H1 (cell line): ENCODE measurements around the gene TTC8. TPM values are rescaled to one million over a fixed set of nuclear protein-coding genes. Genes with fewer than 3 reads are reported as not detected.

Experiments
- CTCF ChIA-PET: fragments of 300-600 bp; sonication (Branson Sonifier 250); formaldehyde crosslinking; loops from one replicate; lab custom pipeline; 2021; ENCODE audit not compliant: partially characterized antibody; lab: Charles Lee
- POLR2A ChIA-PET: fragments of 300-600 bp; sonication (Branson Sonifier 250); formaldehyde crosslinking; loops from one replicate; lab custom pipeline; 2021; ENCODE audit warnings: inconsistent platforms; ENCODE audit not compliant: partially characterized antibody; lab: Charles Lee
- DNase-seq, 2 experiments: peaks; one replicate each; pipeline versions ENCODE4 v3.0.0 to v3.0.0-alpha.2; 2010 to 2022; ENCODE audit warnings: low spot score in 2 of 2, low read depth in 1 of 2, mixed read lengths in 1 of 2
- FAIRE-seq: peaks from 2 replicates; lab custom pipeline; 2011; peaks lifted over from hg19 to GRCh38; lab: Jason Lieb, UNC
- H2AFZ ChIP-seq: 2 replicates; pipeline ENCODE4 v1.8.1; 2012; ENCODE audit warnings: low read length, inconsistent platforms
- H2AK5ac ChIP-seq: 2 replicates; pipeline ENCODE4 v1.6.1; 2013; ENCODE audit warnings: low read depth, low read length
- H2BK120ac ChIP-seq: replicated peaks from 2 replicates; pipeline ENCODE3; 2013; ENCODE audit warnings: low read depth, low read length, inconsistent platforms
- H2BK12ac ChIP-seq: 2 replicates; pipeline ENCODE4 v1.6.1; 2013; ENCODE audit warnings: low read depth, low read length
- H2BK15ac ChIP-seq: 2 replicates; pipeline ENCODE4 v1.6.1; 2013; ENCODE audit warnings: low read length
- H2BK20ac ChIP-seq: 2 replicates; pipeline ENCODE4 v1.6.1; 2013; ENCODE audit warnings: low read length
- H2BK5ac ChIP-seq: 2 replicates; pipeline ENCODE4 v1.6.1; 2013; ENCODE audit warnings: low read depth, low read length
- H3K14ac ChIP-seq: 2 replicates; pipeline ENCODE4 v1.6.1; 2013; ENCODE audit warnings: inconsistent platforms; ENCODE audit not compliant: insufficient read length
- H3K18ac ChIP-seq: 2 replicates; pipeline ENCODE4 v1.6.1; 2013; ENCODE audit warnings: low read length; ENCODE audit errors: extremely low read depth
- H3K23ac ChIP-seq: 2 replicates; pipeline ENCODE4 v1.6.1; 2013; ENCODE audit warnings: inconsistent platforms; ENCODE audit not compliant: insufficient read length
- H3K23me2 ChIP-seq: 2 replicates; pipeline ENCODE4 v1.6.1; 2013; ENCODE audit warnings: low read depth, low read length
- H3K27ac ChIP-seq: 2 replicates; pipeline ENCODE4 v1.6.1; 2011; ENCODE audit warnings: low read depth, low read length, inconsistent platforms
- H3K27me3 ChIP-seq, 4 experiments: replicated peaks in 1 of 4; 1 replicate in 1 of 4; 2 replicates in 3 of 4; pipeline versions ENCODE4 v1.6.1 to v1.8.1; 2011 to 2013; ENCODE audit warnings: low read length in 3 of 4, mild to moderate bottlenecking in 3 of 4, inconsistent platforms in 2 of 4, mixed read lengths in 2 of 4, moderate library complexity in 1 of 4; ENCODE audit not compliant: control insufficient read depth in 3 of 4, insufficient read depth in 3 of 4; ENCODE audit errors: extremely low read depth in 1 of 4
- H3K36me3 ChIP-seq, 4 experiments: 2 replicates each; pipeline versions ENCODE4 v1.6.1 to v1.8.1; 2011 to 2013; ENCODE audit warnings: mild to moderate bottlenecking in 4 of 4, low read length in 3 of 4, moderate library complexity in 2 of 4, control low read depth in 1 of 4, inconsistent platforms in 1 of 4; ENCODE audit not compliant: insufficient read depth in 4 of 4, control insufficient read depth in 2 of 4
- H3K4ac ChIP-seq: replicated peaks from 2 replicates; pipeline ENCODE3; 2013; ENCODE audit warnings: low read length, low read depth, mixed read lengths, inconsistent platforms; ENCODE audit not compliant: insufficient read length
- H3K4me1 ChIP-seq, 4 experiments: replicated peaks in 1 of 4; 1 replicate in 1 of 4; 2 replicates in 3 of 4; pipeline versions ENCODE4 v1.6.1 to v1.8.1; 2011 to 2013; ENCODE audit warnings: low read length in 3 of 4, inconsistent platforms in 2 of 4, mixed read lengths in 1 of 4; ENCODE audit not compliant: insufficient read depth in 4 of 4, control insufficient read depth in 3 of 4
- H3K4me2 ChIP-seq, 2 experiments: 2 replicates each; pipeline versions ENCODE4 v1.6.1 to v1.8.1; 2011 to 2013; ENCODE audit warnings: low read depth in 2 of 2, low read length in 2 of 2, control low read depth in 1 of 2, inconsistent platforms in 1 of 2, mild to moderate bottlenecking in 1 of 2; ENCODE audit not compliant: insufficient read depth in 1 of 2
- H3K4me3 ChIP-seq, 4 experiments: fragments of 200-600, 300-600 bp in 1 of 4; sonication (generic), shearing (Covaris generic), sonication (Bioruptor Twin) in 1 of 4; 2 replicates each; pipeline versions ENCODE4 v1.5.1 to v1.8.1; 2011 to 2016; ENCODE audit warnings: low read length in 4 of 4, low read depth in 3 of 4, control low read depth in 2 of 4, inconsistent platforms in 2 of 4, mild to moderate bottlenecking in 2 of 4, mixed read lengths in 1 of 4, moderate library complexity in 1 of 4; ENCODE audit not compliant: insufficient read depth in 2 of 4; ENCODE audit errors: extremely low read depth in 1 of 4
- H3K56ac ChIP-seq: replicated peaks from 2 replicates; pipeline ENCODE3; 2013; ENCODE audit warnings: low read depth, mild to moderate bottlenecking, mixed read lengths, low read length, inconsistent platforms; ENCODE audit not compliant: insufficient read length
- H3K79me1 ChIP-seq: 2 replicates; pipeline ENCODE4 v1.6.1; 2013; ENCODE audit warnings: low read depth, low read length, control low read depth
- H3K79me2 ChIP-seq, 2 experiments: 2 replicates each; pipeline versions ENCODE4 v1.6.1 to v1.8.1; 2012 to 2013; ENCODE audit warnings: low read length in 2 of 2, mild to moderate bottlenecking in 2 of 2, inconsistent platforms in 1 of 2; ENCODE audit not compliant: insufficient read depth in 2 of 2, control insufficient read depth in 1 of 2
- H3K9ac ChIP-seq, 4 experiments: replicated peaks in 1 of 4; 1 replicate in 1 of 4; 2 replicates in 3 of 4; pipeline versions ENCODE4 v1.6.1 to v1.8.1; 2011 to 2013; ENCODE audit warnings: low read depth in 3 of 4, low read length in 3 of 4, control low read depth in 2 of 4, mild to moderate bottlenecking in 2 of 4, moderate library complexity in 2 of 4, inconsistent platforms in 1 of 4; ENCODE audit errors: extremely low read depth in 1 of 4
- H3K9me3 ChIP-seq, 2 experiments: 2 replicates each; pipeline versions ENCODE4 v1.6.1 to v1.8.1; 2012 to 2013; ENCODE audit warnings: mild to moderate bottlenecking in 2 of 2, moderate library complexity in 2 of 2, control low read depth in 1 of 2, inconsistent platforms in 1 of 2, low read depth in 1 of 2, low read length in 1 of 2, mixed read lengths in 1 of 2; ENCODE audit not compliant: insufficient read depth in 2 of 2
- H4K20me1 ChIP-seq, 2 experiments: replicated peaks in 1 of 2; 2 replicates each; pipeline versions ENCODE3 to v1.8.1; 2011 to 2013; ENCODE audit warnings: inconsistent platforms in 2 of 2, low read length in 2 of 2, mild to moderate bottlenecking in 1 of 2; ENCODE audit not compliant: insufficient read depth in 2 of 2, control insufficient read depth in 1 of 2
- H4K5ac ChIP-seq: 2 replicates; pipeline ENCODE4 v1.6.1; 2013; ENCODE audit warnings: low read length, low read depth, mixed read lengths, inconsistent platforms; ENCODE audit not compliant: insufficient read length
- H4K8ac ChIP-seq: 2 replicates; pipeline ENCODE4 v1.8.0; 2013; ENCODE audit warnings: mild to moderate bottlenecking, moderate library complexity, low read length, inconsistent platforms; ENCODE audit not compliant: insufficient read depth; ENCODE audit errors: extremely low read depth
- H4K91ac ChIP-seq: replicated peaks from 2 replicates; pipeline ENCODE3; 2013; ENCODE audit warnings: low read length, mixed read lengths, inconsistent platforms; ENCODE audit not compliant: insufficient read length
- BRCA1 ChIP-seq: IDR thresholded peaks from 2 replicates; pipeline ENCODE4 v1.6.1; 2012; ENCODE audit warnings: low read depth, low read length, improper control_type of control experiment
- CTBP2 ChIP-seq: IDR thresholded peaks from 2 replicates; pipeline ENCODE4 v1.7.0; 2011; ENCODE audit warnings: borderline replicate concordance, mild to moderate bottlenecking, moderate library complexity, mixed read lengths, low read length; ENCODE audit not compliant: insufficient read depth, insufficient read length
- GTF2F1 ChIP-seq: IDR thresholded peaks from 2 replicates; pipeline ENCODE4 v1.6.1; 2012; ENCODE audit warnings: low read depth, low read length, improper control_type of control experiment, borderline replicate concordance
- WGBS, 2 experiments: shearing (Covaris generic) in 1 of 2; methylation state at CpG; one replicate each; pipeline versions ENCODE4 v1.1.6 to v1.1.7; 2013 to 2015; ENCODE audit warnings: low lambda C conversion rate in 2 of 2, mixed read lengths in 2 of 2, inconsistent platforms in 1 of 2, low coverage in 1 of 2, missing lambda C conversion rate in 1 of 2; ENCODE audit not compliant: insufficient replicate concordance in 2 of 2, insufficient coverage in 1 of 2, insufficient read length in 1 of 2; ENCODE audit errors: extremely low coverage in 1 of 2, missing lambda C conversion rate in 1 of 2; 5-methylcytosine and 5-hydroxymethylcytosine counted together
- polyA plus RNA-seq, 7 experiments: library from polyadenylated mRNA; depleted of rRNA in 3 of 7; stranded (reverse) in 5 of 7; unstranded in 2 of 7; fragments of >200 nt in 5 of 7; fragments of 200-250 nt in 2 of 7; gene quantifications; 1 replicate in 5 of 7; 2 replicates in 1 of 7; 4 replicates in 1 of 7; pipeline versions ENCODE4 v1.2.1 to v1.2.3, GENCODE V29; 2011 to 2013; ENCODE audit warnings: missing spikeins in 2 of 7, mixed read lengths in 2 of 7
- total RNA-seq: library from RNA; stranded (reverse); fragmentation: NEBNext Ultra II Directional; extraction: Animal tissue kit (Norgen Biotek cat#: 25700); gene quantifications from 2 replicates; pipeline ENCODE4 v1.2.1, GENCODE V29; 2021

TTC8 gene
- total and polyA plus RNA-seq, 2 of the 8 experiments (the other 6 are each of a cell fraction or from before 2014, with no cell fraction given): 13.1 to 13.5 TPM

DNA sequence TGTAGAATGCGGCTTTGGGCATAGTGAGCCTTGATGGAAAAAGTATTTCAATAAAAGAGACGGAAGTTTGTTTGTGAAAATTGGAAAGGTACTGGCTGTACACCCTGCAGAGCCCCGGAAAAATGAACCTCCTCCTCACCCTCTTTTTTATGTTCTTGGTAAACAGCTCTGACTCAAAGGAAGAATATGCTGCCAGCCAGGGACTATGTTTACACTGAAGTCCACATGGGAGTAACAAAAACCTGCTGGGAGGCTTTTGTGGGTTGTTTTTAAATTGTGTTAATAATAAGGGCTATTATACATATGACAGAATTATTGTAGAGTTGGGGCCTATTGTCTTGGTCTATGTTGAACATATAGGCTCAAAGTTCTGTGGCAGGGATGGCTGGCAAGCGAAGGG lies 70.7 kb downstream of the TTC8 start:
- H2AK5ac ChIP-seq: no peak overlapping the region
- H3K79me2 ChIP-seq: no peaks in the 10 kb centered on the region
- H3K27ac ChIP-seq: no peak overlapping the region
- 93% methylated on average over 4 of the region's 4 CpGs; no CpG with 5 or more reads in 1 of the 2 experiments for WGBS, 2 experiments
- no peak overlapping the region for H2BK5ac ChIP-seq
- H3K9ac ChIP-seq: no peak overlapping the region
- H3K4me3 ChIP-seq: no peak overlapping the region
- DNase-seq (no peak), FAIRE-seq (no peak)
- no peaks in the 10 kb centered on the region; a peak in 1 of 7 replicates for H3K4me1 ChIP-seq
- no peak overlapping the region for H4K91ac ChIP-seq
- POLR2A ChIA-PET: interaction anchor here (0.7 to 1.7 kb wide), 2 partner anchors 12 to 70 kb away, joined by 3 to 4 read pairs; partner anchors contain the start of gene TTC8
- no peak overlapping the region for H3K56ac ChIP-seq
- no peak overlapping the region for H4K5ac ChIP-seq
- no peak overlapping the region for H2BK12ac ChIP-seq
- no peaks in the 10 kb centered on the region for H4K20me1 ChIP-seq
- no peak overlapping the region for H3K23ac ChIP-seq
- no peak overlapping the region for H3K4me2 ChIP-seq
- no peak overlapping the region for H2BK120ac ChIP-seq
- no peaks in the 10 kb centered on the region for H3K36me3 ChIP-seq
- H2AFZ ChIP-seq: no peak overlapping the region
- no peaks in the 10 kb centered on the region for H3K23me2 ChIP-seq
- no peak overlapping the region for H2BK20ac ChIP-seq
- no peak overlapping the region for H3K4ac ChIP-seq
- H3K14ac ChIP-seq: no peak overlapping the region
- TF ChIP-seq CTBP2: no peak
- TF ChIP-seq BRCA1: no peak
- no peak for TF ChIP-seq GTF2F1
- H3K9me3 ChIP-seq: no peaks in the 10 kb centered on the region
- CTCF ChIA-PET: no interaction called here
- no peaks in the 10 kb centered on the region for H3K27me3 ChIP-seq
- H3K79me1 ChIP-seq: no peaks in the 10 kb centered on the region
- H2BK15ac ChIP-seq: no peak overlapping the region
- no peak overlapping the region for H4K8ac ChIP-seq
- no peak overlapping the region for H3K18ac ChIP-seq
